ENCODE measurements around the gene ZNF724.

ZNF724 gene

GRCh38 chr19:23241419-23241818, 8.8 kb downstream of the ZNF724 start:
- DNase-seq (ENCODE audit: low spot score), result no peak

DNA sequence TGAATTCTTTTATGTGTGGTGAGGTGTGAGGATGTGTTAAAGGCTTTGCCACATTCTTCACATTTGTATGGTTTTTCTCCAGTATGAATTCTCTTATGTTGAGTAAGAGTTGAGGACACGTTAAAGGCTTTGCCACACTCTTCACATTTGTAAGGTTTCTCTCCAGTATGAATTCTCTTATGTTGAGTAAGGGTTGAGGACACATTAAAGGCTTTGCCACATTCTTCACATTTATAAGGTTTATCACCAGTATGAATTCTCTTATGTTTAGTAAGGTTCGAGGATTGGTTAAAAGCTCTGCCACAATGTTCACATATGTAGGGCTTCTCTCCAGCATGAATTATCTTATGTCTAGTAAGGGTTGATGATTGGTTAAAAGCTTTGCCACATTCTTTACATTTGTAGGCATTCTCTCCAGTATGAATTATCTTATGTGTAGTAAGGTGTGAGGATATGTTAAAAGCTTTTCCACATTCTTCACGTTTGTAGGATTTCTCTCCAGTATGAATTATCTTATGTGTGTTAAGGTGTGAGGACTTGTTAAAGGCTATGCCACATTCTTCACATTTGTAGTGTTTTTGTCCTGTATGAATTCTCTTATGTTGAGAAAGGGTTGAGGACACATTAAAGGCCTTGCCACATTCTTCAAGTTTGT, 27.1 kb downstream of the ZNF724 start:
- DNase-seq (ENCODE audit: low spot score), result no peak

DNA sequence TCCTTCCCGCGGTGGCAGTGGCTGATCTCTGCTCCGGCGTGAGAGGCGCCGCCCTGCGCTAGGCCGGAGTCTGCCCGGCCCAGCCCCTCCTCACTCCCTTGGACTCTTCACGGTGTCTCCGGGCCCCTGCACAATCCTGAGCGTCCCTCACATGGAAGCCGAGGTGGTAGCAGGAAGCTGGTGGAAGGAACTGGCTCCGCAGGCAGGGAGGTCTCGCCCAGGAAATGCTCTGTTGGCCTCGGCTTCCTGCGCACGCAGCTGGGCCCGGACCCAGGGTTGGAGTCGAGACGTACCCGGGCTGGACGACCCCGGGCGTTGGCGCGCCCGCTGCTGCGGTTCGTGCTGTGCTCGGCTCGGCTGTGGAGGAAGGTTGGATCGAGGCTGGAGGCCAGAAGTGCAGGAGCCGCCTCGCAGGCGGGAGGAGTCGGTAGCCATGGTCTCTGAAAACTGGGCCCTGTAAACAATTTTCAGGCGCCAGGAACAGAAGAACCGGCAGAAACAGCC, 46.3 kb downstream of the ZNF724 start:
- no peak for DNase-seq (ENCODE audit: low spot score)

GRCh38 chr19:23190341-23190740, 59.9 kb downstream of the ZNF724 start:
- DNase-seq (ENCODE audit: low spot score), result no peak

- DNase-seq (ENCODE audit: low spot score), result no peak
Observed at GRCh38 chr19:23183251-23183650, 66.9 kb downstream of the ZNF724 start.

Measured in hematopoietic multipotent progenitor cell treated with erythropoietin and hydrocortisone succinate and interleukin-3 and kit ligand, for 15 days (in vitro differentiated cells).